Esophagus squamous epithelium (tissue), 4 donors: ENCODE results near the gene CSAD.

Experiments used
- CTCF ChIP-seq, 6 experiments: fragments of 450-650 bp in 4 of 6; fragments of 200-600 bp in 2 of 6; sonication (generic) in 2 of 6; IDR thresholded peaks; one replicate each; pipeline ENCODE4 v1.5.1; 2016 to 2019; ENCODE audit warnings: antibody characterized with exemption in 6 of 6, mild to moderate bottlenecking in 4 of 6, moderate library complexity in 4 of 6
- POLR2A ChIP-seq, 4 donors: fragments of 450-650 bp; IDR thresholded peaks; one replicate each; pipeline ENCODE4 v1.6.1; 2017; ENCODE audit warnings: antibody characterized with exemption in 4 of 4, mild to moderate bottlenecking in 4 of 4, moderate library complexity in 3 of 4

- TF ChIP-seq CTCF (IDR thresholded peaks at IDR 0.05), result no peak
- no peak for TF ChIP-seq POLR2A (IDR thresholded peaks at IDR 0.05)
These were observed 51.8 kb downstream of the CSAD start for GRCh38 chr12:53128780-53129569.
